Jurkat, Clone E6-1 (cell line): ENCODE results near the gene EYS.

ENCODE experiments used
- DNase-seq: peaks from one replicate; pipeline ENCODE4 v3.0.0-alpha.2; 2011; ENCODE audit warnings: low read depth, low spot score
- H3K4me3 ChIP-seq: 2 replicates; pipeline ENCODE4 v1.5.1; 2011; ENCODE audit warnings: mild to moderate bottlenecking, low read length, control low read depth, moderate library complexity

EYS gene

GRCh38 chr6:65149841-65150240 lies 557.2 kb downstream of the EYS start:
- no peak overlapping the region for H3K4me3 ChIP-seq
- DNase-seq: no peak

DNA sequence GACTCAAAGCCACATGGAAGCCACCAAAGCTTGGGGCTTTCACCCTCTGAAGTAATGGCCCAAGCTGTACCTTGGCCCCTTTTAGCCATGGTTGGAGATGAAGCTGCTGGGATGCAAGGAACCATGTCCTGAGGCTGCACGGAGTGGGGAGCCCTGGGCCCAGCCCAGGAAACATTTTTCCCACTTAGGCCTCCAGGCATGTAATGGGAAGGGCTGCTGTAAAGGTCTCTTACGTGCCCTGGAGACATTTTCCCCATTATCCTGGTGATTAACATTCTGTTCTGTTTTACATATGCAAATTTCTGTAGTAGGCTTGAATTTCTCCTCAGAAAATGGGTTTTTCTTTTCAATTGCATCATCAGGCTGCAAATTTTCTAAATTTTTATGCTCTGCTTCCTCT lies 558.2 kb downstream of the EYS start:
- DNase-seq: no peak
- H3K4me3 ChIP-seq: no peak overlapping the region

- H3K4me3 ChIP-seq: no peak overlapping the region
Measured at GRCh38 chr6:65135567-65135966, 571.5 kb downstream of the EYS start.

DNA sequence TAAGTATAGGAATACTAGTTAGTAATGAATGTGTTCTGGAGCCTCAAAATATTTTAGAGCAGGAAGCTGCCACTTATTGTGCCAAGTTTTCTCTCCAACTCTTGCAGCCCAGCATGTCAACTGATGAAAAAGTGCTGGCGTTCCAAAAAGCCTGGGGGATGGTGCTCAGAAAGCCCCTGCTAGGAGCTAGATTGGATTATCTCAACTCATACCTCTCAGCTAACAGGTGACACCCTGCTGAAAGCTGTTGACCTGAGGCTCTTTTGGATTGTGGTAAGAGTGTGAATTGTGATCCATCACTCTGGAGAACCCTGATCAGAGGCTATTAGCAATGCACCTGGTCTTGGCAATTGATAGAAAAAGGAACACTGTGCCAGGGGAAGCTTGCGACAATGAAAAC lies 580.4 kb downstream of the EYS start:
- H3K4me3 ChIP-seq: no peak overlapping the region
- DNase-seq: no peak

More at GRCh38 chr6:65135567-65135966, 571.5 kb downstream of the EYS start:
- DNase-seq: no peak

DNA sequence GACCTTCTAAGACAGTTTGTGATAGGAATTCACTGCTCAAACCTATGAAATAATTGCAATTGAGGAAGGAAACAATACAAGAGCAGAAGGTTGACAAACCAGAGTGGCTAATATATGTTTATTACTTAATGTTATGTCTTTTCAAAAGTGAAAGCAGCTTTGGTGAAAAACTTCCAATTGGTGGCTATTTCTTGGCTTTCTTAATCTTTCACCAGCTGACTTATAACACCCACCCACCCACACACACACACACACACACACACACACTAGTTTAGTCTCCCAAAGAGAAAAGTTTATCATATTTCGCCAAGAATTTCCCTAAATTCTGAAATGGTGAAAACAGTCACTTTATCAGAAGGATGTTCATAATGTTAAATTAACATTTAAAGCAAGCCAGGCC lies 583.5 kb downstream of the EYS start:
- no peak overlapping the region for H3K4me3 ChIP-seq

GRCh38 chr6:65117817-65118409 lies 589.1 kb downstream of the EYS start:
- no peak for DNase-seq
- H3K4me3 ChIP-seq: no peak overlapping the region

More for the DNA sequence above, 583.5 kb downstream of the EYS start:
- no peak for DNase-seq

DNA sequence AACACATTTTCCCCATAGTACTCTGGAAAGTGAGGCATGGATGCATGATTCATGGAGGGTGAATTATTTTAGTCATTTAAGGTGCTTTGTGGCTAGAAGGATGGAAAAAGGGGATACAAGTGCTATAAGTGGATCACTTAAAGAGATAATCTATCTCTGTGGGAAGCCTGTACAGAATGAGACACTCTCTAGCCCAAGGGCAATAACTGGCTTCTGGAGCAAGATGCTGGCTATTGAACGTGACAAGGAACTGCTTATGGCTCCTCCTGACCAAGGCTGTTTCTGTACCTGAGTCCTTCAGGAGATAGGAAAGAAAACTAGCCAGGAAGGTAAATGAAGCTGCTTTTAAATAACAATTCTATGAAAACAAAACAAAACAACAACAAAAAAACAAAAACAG lies 590.7 kb downstream of the EYS start:
- no peak overlapping the region for H3K4me3 ChIP-seq
- no peak for DNase-seq

DNA sequence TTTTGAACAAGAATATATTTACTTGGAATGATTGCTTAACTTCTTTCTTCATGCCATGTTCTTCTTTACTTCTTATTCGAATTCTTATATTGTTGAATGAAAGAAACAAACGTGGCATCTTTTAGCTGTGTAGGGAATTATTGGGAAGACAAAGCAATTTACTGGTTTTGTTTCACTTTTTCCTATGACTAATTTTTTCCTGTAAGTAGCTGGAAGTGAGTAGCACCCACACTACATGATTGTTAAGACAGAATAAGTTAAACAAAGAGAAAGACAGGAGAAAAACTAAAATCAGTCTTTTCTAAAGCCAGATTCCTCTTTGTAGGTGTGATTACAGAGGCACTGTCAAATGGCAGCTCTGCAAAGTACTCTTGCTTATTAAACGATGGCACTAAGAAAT lies 593.4 kb downstream of the EYS start:
- no peak for DNase-seq
- no peak overlapping the region for H3K4me3 ChIP-seq

DNA sequence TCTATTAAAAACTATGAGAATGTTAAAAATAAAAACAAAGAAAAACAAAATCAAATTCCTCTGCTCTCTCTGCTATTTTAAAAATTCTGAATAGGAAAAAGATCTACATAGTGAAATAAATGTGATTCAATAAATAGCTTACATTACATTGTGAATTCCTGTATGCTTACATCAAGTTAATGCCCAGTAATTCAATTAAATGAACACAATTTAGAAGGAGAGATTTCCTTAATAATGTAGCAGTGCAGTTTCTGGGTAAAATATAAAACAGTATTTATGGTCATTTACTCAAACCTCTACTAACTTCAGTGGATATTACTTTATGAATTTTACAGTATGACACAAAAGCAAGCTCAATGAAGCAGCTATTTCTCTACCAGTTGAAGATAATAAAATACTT lies 594.6 kb downstream of the EYS start:
- H3K4me3 ChIP-seq: no peak overlapping the region
- DNase-seq: no peak

DNA sequence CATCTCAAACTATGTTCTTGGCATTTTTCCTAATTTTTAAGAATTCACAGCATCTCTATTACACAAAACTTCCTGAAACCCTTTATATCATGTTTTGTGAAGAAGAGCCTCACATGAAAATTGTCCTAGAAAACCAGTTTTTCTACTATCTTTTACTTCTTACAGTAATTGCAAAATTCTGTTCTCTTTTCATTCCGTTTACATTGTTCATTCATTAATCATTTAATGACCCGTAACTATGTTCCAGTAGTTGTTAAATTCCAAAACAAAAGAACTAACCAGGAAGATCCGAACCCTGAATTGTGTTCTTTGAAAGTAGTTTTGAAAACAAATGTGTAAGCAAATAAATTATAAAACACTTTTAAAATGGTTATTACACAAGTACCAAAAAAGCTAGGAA lies 597.0 kb downstream of the EYS start:
- no peak for DNase-seq
- no peak overlapping the region for H3K4me3 ChIP-seq

GRCh38 chr6:65098349-65098748 lies 608.7 kb downstream of the EYS start:
- H3K4me3 ChIP-seq: no peak overlapping the region
- no peak for DNase-seq

GRCh38 chr6:65091561-65091960 lies 615.5 kb downstream of the EYS start:
- no peak for DNase-seq
- H3K4me3 ChIP-seq: no peak overlapping the region

- H3K4me3 ChIP-seq: no peak overlapping the region
- no peak for DNase-seq
Measured at GRCh38 chr6:65088575-65088974, 618.5 kb downstream of the EYS start.

DNA sequence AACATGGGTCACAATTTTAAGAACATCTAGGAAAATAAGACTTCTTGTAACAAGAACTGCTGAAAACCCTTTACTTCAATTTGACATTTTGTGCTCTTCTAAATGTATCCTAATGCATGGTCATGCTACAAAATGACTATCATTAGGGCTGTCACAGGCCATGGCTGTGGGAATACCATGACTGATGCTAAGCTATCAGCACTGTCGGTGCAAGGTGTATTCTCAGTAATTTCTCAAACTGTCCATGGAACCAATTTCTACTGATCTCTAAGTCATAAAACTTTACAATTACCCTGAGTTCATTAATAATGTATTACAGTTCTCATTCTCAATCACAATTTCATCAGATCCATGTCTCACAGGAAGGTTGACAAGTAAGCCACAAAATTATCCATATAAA lies 625.3 kb downstream of the EYS start:
- DNase-seq: no peak

GRCh38 chr6:65075705-65076230 lies 631.3 kb downstream of the EYS start:
- no peak for DNase-seq
- H3K4me3 ChIP-seq: no peak overlapping the region

More for the DNA sequence above, 625.3 kb downstream of the EYS start:
- H3K4me3 ChIP-seq: no peak overlapping the region

DNA sequence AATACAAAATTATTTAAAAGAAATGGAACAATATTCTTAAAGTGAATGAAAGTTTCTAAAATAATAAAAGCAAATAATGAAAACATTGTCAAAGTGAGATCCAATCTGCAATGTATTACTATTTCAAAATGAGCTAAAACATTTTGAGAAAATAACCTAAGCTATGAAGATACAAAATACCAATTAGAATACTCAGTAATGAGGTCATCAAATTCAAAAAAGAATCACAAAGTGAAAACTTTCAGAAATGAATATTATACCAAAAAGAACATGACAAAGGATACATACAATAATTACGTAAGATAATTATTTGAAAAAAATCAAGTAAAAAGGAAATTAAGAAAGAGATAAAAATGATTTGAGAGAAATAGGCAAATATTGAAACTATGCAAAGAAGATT lies 634.5 kb downstream of the EYS start:
- DNase-seq: no peak
- H3K4me3 ChIP-seq: no peak overlapping the region

DNA sequence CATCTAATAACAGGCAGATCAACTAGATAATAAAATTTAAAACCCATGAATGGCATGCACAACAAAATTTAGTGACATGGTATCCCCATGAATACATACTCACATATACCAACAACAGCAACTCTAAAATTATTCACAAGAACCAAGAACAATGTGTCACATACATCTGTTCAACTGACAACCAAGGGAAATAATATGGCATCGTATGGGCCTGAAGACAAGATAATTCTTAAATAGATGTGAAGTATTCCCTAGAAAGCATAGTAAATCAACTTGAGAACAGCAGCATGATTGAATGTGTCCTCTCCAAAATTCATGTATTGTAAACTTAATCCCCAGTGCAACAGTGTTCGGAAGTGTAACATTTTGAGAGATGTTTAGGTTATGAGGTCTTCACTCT lies 635.5 kb downstream of the EYS start:
- no peak for DNase-seq
- H3K4me3 ChIP-seq: no peak overlapping the region

GRCh38 chr6:65064844-65065243 lies 642.2 kb downstream of the EYS start:
- no peak for DNase-seq
- no peak overlapping the region for H3K4me3 ChIP-seq

DNA sequence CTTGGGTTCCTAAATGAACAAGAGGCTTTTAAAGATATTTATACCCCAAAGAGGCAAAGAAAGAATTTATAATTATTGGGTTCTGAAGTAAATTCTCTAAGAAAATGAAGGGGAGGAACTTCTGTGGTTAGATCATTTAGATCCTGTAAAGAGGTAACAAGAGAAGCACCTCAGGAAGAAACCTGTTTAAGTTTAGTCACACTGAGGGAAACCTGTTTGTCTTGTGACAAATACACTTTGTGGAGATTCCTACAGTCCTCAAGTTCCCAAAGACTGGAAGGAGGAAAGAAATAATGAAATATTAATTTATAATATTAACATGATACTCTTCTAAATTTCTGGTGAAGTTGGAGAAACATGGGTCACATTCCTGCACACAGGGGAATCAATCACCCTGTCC lies 647.5 kb downstream of the EYS start:
- no peak for DNase-seq

DNA sequence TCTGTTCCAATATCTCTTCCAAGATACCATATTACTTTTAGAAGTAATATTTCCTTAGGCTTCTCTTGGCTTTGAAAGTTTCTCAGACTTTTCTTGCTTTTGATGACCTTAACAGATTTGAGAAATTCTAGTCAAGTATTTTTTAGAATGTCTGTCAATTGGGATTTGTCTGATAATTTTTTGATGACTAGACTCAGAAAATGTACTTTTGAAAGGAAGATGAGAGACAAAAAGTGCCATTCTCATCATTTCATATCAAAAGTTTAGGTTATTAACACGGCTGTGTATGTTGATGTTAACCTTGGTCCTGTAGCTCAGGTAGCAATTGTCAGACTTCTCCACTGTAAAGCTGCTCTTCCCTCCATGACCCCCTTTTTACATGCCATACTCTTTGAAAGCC lies 651.5 kb downstream of the EYS start:
- H3K4me3 ChIP-seq: no peak overlapping the region
- no peak for DNase-seq

More for the DNA sequence above, 647.5 kb downstream of the EYS start:
- H3K4me3 ChIP-seq: no peak overlapping the region

DNA sequence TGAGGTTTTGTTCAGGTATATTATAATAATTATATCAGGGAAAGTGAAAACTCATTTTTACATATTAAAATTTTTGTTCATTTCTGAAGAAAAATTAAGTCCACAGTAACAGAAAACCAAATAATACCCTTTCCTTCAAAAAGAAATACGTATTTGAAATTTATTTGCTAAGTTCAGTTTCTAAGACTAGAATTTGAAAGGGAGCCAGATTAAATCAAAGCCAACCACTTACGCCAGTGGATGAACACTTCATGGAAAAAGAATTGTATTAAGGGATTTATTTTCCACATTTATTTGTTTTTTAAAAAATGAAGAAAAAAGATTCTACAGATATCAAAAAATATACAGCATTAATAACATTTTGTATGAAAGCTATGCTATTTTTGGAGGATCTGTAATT lies 654.4 kb downstream of the EYS start:
- H3K4me3 ChIP-seq: no peak overlapping the region
- no peak for DNase-seq
